Prostate gland (tissue), 2 donors: ENCODE data around the gene SLC13A5. TPM values are rescaled to one million over a fixed set of nuclear protein-coding genes. Genes with fewer than 3 reads are reported as not detected.
A peak's percentile ranks its signal among the peaks of the same experiment; 100 is the strongest.

ENCODE experiments used
- DNase-seq: peaks from one replicate; pipeline ENCODE4 v3.0.0-alpha.2; 2019; ENCODE audit warnings: low spot score
- H3K27ac ChIP-seq, 2 donors: fragments of 200-600 bp; sonication (generic); 2 replicates each; pipeline ENCODE4 v1.5.1; 2017 to 2019
- H3K27me3 ChIP-seq: fragments of 200-600 bp; sonication (generic); replicated peaks from 2 replicates; pipeline ENCODE4 v1.5.1; 2019; ENCODE audit not compliant: insufficient read depth
- H3K36me3 ChIP-seq, 2 donors: fragments of 200-600 bp; sonication (generic); 1 replicate in 1 of 2; 2 replicates in 1 of 2; pipeline versions ENCODE4 v1.5.1 to v1.8.1; 2017 to 2019
- H3K4me1 ChIP-seq: fragments of 200-600 bp; sonication (generic); replicated peaks from 2 replicates; pipeline ENCODE4 v1.5.1; 2019
- H3K4me3 ChIP-seq, 2 donors: fragments of 200-600 bp; sonication (generic); 2 replicates each; pipeline ENCODE4 v1.5.1; 2017 to 2019
- H3K9me3 ChIP-seq: fragments of 200-600 bp; sonication (generic); 2 replicates; pipeline ENCODE4 v1.5.1; 2017
- POLR2A ChIP-seq: fragments of 450-650 bp; IDR thresholded peaks from one replicate; pipeline ENCODE4 v1.6.1; 2016; ENCODE audit warnings: antibody characterized with exemption, mild to moderate bottlenecking
- POLR2AphosphoS5 ChIP-seq: sonication (generic); formaldehyde crosslinking; IDR thresholded peaks from one replicate; pipeline ENCODE4 v1.6.1; 2017; ENCODE audit warnings: antibody characterized with exemption
- WGBS: methylation state at CpG from one replicate; pipeline ENCODE4 v1.1.5; 2018; 5-methylcytosine and 5-hydroxymethylcytosine counted together
- intact Hi-C: fragments of 100-400 bp; cut with DNase I; formaldehyde crosslinking; loops from one replicate; pipeline ENCODE4 v1.14.2; 2022
- total RNA-seq, 2 donors: library from RNA; depleted of rRNA; stranded (reverse); fragments of >200 nt; gene quantifications; one replicate each; pipeline ENCODE4 v1.1.0, GENCODE V29; 2016
- TF ChIP-seq, protein P1 (sequence below), 4 experiments: fragments of 200-600 bp in 2 of 4; fragments of 450-650 bp in 2 of 4; sonication (generic) in 2 of 4; IDR thresholded peaks; 1 replicate in 3 of 4; 2 replicates in 1 of 4; pipeline ENCODE4 v1.5.1; 2016 to 2019; ENCODE audit warnings: antibody characterized with exemption in 4 of 4, mild to moderate bottlenecking in 2 of 4, moderate library complexity in 2 of 4

Gene SLC13A5
- total RNA-seq, 2 donors from 2014 or later: 1.1 to 1.6 TPM

DNA sequence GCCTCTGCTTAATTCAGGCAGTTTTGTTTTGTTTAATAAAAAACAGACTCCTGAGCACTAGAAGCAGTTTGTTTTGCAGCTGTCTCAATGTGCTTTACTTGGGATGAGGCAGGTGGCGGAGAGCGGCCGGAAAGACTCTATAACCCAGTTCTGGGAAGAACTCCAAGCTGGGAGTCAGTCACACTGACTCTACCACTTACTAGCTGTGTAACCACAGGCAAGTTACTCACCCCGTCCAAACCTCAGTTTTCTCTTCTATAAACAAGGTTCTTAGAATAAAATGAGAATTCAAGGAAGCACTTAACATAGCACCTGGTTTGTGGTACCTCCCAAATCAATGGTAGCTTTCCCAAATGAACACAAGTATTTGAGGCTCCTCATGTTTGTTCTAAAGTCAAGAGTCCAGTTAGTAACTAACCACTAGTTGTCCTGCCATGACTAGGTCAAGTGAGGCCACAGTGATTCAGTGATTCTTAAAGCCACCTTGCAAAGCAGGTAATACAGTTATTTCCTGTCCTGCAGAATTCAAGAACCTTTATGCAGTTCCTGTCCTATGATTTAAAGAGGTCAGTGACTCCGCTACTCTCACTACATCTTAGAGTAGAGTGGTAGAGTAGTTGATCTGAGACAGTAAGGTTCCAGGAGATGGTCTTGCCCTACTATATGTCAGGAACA, 69.6 kb downstream of the SLC13A5 start:
- peak; percentile 5 for TF ChIP-seq POLR2AphosphoS5
- TF ChIP-seq, protein P1, sequence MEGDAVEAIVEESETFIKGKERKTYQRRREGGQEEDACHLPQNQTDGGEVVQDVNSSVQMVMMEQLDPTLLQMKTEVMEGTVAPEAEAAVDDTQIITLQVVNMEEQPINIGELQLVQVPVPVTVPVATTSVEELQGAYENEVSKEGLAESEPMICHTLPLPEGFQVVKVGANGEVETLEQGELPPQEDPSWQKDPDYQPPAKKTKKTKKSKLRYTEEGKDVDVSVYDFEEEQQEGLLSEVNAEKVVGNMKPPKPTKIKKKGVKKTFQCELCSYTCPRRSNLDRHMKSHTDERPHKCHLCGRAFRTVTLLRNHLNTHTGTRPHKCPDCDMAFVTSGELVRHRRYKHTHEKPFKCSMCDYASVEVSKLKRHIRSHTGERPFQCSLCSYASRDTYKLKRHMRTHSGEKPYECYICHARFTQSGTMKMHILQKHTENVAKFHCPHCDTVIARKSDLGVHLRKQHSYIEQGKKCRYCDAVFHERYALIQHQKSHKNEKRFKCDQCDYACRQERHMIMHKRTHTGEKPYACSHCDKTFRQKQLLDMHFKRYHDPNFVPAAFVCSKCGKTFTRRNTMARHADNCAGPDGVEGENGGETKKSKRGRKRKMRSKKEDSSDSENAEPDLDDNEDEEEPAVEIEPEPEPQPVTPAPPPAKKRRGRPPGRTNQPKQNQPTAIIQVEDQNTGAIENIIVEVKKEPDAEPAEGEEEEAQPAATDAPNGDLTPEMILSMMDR (IDR thresholded peaks at IDR 0.05): no peak
- no peak for TF ChIP-seq POLR2A
- intact Hi-C loops: no loop called here
- Histone ChIP-seq H3K27me3 (no peaks in the 10 kb centered on the region), H3K27ac (no peak overlapping the region), H3K4me3 (no peak overlapping the region), H3K4me1 (peaks cover 18% of the 10 kb centered on the region), H3K36me3 (no peaks in the 10 kb centered on the region), H3K9me3 (no peaks in the 10 kb centered on the region)
- 59% methylated on average over 5 of the region's 5 CpGs for WGBS
- no peak for DNase-seq

DNA sequence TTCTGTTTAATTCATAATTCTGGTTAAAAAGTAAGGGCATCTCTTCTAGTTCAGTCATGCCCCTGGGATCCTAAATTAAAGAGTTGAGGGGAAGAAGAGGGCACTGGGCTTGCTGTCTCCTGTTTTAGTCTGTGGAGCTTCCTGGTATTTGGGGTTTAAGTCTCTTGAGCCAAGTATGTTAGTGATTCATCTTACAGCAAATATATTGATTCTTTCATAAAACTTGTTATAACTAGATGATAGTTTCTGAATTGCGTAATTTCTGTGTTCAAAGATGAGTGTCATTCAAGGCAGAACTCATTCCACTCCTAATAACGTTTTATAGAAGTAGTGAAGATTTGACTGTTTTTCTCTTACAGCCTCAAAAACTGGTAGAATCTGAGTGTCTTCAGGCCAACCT, 70.6 kb downstream of the SLC13A5 start:
- TF ChIP-seq, protein P1 (IDR thresholded peaks at IDR 0.05): no peak
- TF ChIP-seq POLR2AphosphoS5: no peak
- TF ChIP-seq POLR2A: no peak
- no peak overlapping the region for H3K27ac ChIP-seq

DNA sequence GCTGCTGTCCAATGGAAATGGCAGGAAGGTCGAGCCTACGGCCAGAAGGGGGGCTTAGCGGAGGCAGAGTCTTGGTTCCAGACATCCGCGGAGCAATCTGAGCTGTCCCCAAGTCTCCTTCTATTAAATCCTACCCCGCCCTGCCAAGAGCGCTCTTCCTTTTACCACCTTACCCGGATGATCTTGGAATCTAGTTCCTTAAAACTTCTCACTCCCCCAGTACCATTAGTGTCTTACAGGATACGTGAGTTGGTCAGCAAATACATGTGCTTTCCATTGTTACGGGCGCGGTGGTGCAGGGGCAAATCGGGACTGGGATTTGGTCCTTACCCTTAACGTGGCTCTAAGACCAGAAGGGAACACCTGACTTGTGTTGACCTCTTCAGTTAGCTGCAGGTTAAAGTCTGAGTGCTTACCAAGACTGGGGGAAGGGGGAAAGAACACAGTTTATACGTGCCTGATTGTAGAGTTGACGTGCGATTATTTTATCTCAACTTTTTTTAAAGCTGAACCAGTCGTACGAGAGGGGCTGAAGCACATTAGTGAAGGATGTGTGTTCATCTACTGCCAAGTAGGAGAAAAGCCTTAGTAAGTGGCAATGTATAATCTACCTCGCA, 71.8 kb downstream of the SLC13A5 start:
- peak overlapping the region; percentile 80 to 84 for H3K27ac ChIP-seq
- intact Hi-C loops: no loop called here
- H3K27me3 ChIP-seq: no peaks in the 10 kb centered on the region
- TF ChIP-seq, protein P1 (IDR thresholded peaks at IDR 0.05): no peak
- TF ChIP-seq POLR2A (no peak), POLR2AphosphoS5 (no peak)
- peak overlapping the region; percentile 65 to 89 for H3K4me3 ChIP-seq
- H3K9me3 ChIP-seq: no peaks in the 10 kb centered on the region
- DNase-seq: no peak
- peaks cover 21% of the 10 kb centered on the region for H3K4me1 ChIP-seq
- 3% methylated on average over 20 of the region's 20 CpGs for WGBS
- no peaks in the 10 kb centered on the region for H3K36me3 ChIP-seq

More for the DNA sequence above, 70.6 kb downstream of the SLC13A5 start:
- 44% methylated on average over 2 of the region's 2 CpGs for WGBS
- Histone ChIP-seq H3K4me1 (peaks cover 21% of the 10 kb centered on the region), H3K36me3 (no peaks in the 10 kb centered on the region), H3K4me3 (no peak overlapping the region), H3K27me3 (no peaks in the 10 kb centered on the region), H3K9me3 (no peaks in the 10 kb centered on the region)
- no peak for DNase-seq
- intact Hi-C loops: no loop called here

DNA sequence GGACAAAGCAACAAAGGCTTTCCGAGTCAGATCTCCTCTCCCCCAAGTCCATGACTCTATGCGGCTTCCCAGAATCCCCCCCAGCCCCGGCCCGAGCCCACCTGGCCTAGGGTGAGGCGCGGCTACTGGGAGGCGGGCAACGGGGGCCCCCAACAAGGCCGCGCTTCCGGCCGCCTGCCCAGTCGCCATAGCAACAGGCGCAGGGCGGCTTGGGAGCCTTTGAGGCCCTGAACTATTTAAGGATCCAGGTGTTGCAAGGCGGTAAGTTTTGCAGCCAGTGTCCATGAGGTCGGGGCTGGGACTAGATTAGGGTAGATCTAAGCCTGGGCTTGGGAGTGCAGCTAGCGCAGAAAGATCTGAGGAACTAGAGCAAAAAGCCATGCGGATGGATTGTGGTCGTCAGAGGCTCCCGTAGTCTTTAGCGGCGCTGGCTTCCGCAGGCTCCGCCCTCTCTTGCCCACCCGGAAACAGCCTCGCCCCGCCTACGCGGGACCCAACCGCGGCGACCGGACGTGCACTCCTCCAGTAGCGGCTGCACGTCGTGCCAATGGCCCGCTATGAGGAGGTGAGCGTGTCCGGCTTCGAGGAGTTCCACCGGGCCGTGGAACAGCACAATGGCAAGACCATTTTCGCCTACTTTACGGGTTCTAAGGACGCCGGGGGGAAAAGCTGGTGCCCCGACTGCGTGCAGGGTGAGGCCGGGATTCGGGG, 72.5 kb downstream of the SLC13A5 start, which contains the start of the genes KIAA0753 and TXNDC17:
KIAA0753 (minus strand) TSS at position 176 of the 711 bp plus-strand sequence. CDS start 5,608 bp downstream, outside the sequence.
TXNDC17 (plus strand) TSS at position 525 of the 711 bp plus-strand sequence; CDS start at position 548, 23 bp downstream.
- Histone ChIP-seq H3K4me3 (peak within 1 kb of the TSS; percentile 65 to 89), H3K27ac (peak within 1 kb of the TSS; percentile 80 to 84)

More for the DNA sequence above, 72.5 kb downstream of the SLC13A5 start, which contains the start of the genes KIAA0753 and TXNDC17:
- intact Hi-C loops: no loop called here
- TF ChIP-seq, protein P1 (IDR thresholded peaks at IDR 0.05): peak in 1 of 4 experiments; percentile 9
- TF ChIP-seq POLR2A (peak; percentile 86), POLR2AphosphoS5 (peak; percentile 92)
- DNase-seq: peak; percentile 82
- H3K9me3 ChIP-seq: no peaks in the 10 kb centered on the region
- H3K36me3 ChIP-seq: no peaks in the 10 kb centered on the region
- peaks cover 21% of the 10 kb centered on the region for H3K4me1 ChIP-seq
- no peaks in the 10 kb centered on the region for H3K27me3 ChIP-seq
- WGBS: under 1% methylated on average over 39 of the region's 52 CpGs
